Tibial nerve (tissue), 4 donors: Measurements from ENCODE around the gene FMO2.

Experiments used
- EP300 ChIP-seq, 2 donors: sonication (generic); formaldehyde crosslinking; IDR thresholded peaks; one replicate each; pipeline ENCODE4 v1.6.1; 2017; ENCODE audit warnings: antibody characterized with exemption in 2 of 2, mild to moderate bottlenecking in 1 of 2
- TF ChIP-seq, protein P1 (sequence below), 5 experiments: fragments of 200-600 bp in 3 of 5; fragments of 450-650 bp in 2 of 5; sonication (generic) in 3 of 5; IDR thresholded peaks; one replicate each; pipeline ENCODE4 v1.5.1; 2016 to 2019; ENCODE audit warnings: antibody characterized with exemption in 5 of 5, mild to moderate bottlenecking in 3 of 5, moderate library complexity in 2 of 5

DNA sequence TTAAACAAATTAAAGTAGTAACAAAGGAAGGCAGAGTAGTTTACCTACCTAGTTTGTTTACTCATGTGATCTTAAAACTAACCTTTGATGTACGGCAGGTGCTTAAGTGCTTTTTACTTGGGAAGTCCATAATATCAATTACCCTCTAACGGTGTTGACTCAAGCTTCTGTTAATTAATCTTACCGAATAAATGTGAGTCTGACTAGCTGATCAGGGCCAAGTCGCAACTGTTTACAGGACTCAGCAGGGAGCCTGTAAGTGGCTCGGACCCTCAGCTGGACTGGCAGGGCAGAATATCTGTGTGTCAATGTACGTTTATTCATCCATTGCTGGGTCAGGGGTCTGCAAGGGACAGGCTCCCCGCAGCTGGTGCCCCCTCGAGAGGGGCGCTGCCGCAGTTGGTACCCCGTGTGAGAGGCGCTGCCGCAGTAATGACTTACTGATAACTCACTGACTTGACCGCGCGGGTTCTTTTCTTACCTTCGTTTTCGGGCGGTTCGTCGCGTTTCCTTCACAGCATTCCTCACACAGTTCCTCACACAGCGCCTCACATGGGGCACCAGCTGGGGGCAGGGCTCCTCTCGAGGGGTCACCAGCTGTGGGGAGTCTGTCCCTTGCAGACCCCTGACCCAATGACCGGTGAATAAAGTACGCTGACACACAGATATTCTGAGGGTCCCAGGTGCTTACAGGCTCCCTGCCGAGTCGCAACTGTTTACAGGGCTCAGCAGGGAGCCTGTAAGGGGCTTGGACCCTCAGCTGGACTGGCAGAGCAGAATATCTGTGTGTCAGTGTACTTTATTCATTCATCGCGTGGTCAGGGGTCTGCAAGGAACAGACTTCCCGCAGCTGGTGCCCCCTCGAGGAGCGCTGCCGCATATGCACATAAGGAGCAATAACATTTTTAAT is 66.2 kb downstream of the FMO2 start:
- TF ChIP-seq, protein P1, sequence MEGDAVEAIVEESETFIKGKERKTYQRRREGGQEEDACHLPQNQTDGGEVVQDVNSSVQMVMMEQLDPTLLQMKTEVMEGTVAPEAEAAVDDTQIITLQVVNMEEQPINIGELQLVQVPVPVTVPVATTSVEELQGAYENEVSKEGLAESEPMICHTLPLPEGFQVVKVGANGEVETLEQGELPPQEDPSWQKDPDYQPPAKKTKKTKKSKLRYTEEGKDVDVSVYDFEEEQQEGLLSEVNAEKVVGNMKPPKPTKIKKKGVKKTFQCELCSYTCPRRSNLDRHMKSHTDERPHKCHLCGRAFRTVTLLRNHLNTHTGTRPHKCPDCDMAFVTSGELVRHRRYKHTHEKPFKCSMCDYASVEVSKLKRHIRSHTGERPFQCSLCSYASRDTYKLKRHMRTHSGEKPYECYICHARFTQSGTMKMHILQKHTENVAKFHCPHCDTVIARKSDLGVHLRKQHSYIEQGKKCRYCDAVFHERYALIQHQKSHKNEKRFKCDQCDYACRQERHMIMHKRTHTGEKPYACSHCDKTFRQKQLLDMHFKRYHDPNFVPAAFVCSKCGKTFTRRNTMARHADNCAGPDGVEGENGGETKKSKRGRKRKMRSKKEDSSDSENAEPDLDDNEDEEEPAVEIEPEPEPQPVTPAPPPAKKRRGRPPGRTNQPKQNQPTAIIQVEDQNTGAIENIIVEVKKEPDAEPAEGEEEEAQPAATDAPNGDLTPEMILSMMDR (IDR thresholded peaks at IDR 0.05) = peak; percentile 28 to 54 (median 44)
- no peak for TF ChIP-seq EP300 (IDR thresholded peaks at IDR 0.05)
